Measurements from ENCODE around the gene ADAMTS14.
"Not testable (repeated sequence)": the region's sequence is repeated elsewhere in the genome, so short reads cannot be mapped to it uniquely, and the experiment has no call there.

ADAMTS14 gene

GRCh38 chr10:70753026-70753663 is 80.8 kb downstream of the ADAMTS14 start:
- no peak for DNase-seq

GRCh38 chr10:70753841-70754621 is 81.7 kb downstream of the ADAMTS14 start:
- DNase-seq, result no peak

- no peak for DNase-seq
These were observed 84.5 kb downstream of the ADAMTS14 start for GRCh38 chr10:70756700-70757360.

GRCh38 chr10:70757856-70758255 is 85.5 kb downstream of the ADAMTS14 start:
- no peak for DNase-seq

- peak in 1 of 2 experiments; percentile 54 for DNase-seq
These were observed 86.6 kb downstream of the ADAMTS14 start for GRCh38 chr10:70758757-70759514.

- no peak for DNase-seq
These were observed 87.5 kb downstream of the ADAMTS14 start for GRCh38 chr10:70759781-70760180.

- DNase-seq, result no peak
These were observed 88.0 kb downstream of the ADAMTS14 start for GRCh38 chr10:70760271-70760787.

GRCh38 chr10:70761031-70761601 is 88.8 kb downstream of the ADAMTS14 start:
- no peak for DNase-seq

- DNase-seq, result no peak
These were observed 89.5 kb downstream of the ADAMTS14 start for GRCh38 chr10:70761727-70762350.

- DNase-seq, result no peak
These were observed 90.3 kb downstream of the ADAMTS14 start for GRCh38 chr10:70762441-70763175.

GRCh38 chr10:70763567-70763966 is 91.3 kb downstream of the ADAMTS14 start:
- DNase-seq, result no peak

- no peak for DNase-seq
These were observed 93.7 kb downstream of the ADAMTS14 start for GRCh38 chr10:70765794-70766594.

- not testable (repeated sequence) for DNase-seq
These were observed 95.8 kb downstream of the ADAMTS14 start for GRCh38 chr10:70768026-70768685.

- DNase-seq, result no peak
These were observed 96.8 kb downstream of the ADAMTS14 start for GRCh38 chr10:70769121-70769520.

- no peak for DNase-seq
These were observed 97.7 kb downstream of the ADAMTS14 start for GRCh38 chr10:70770001-70770400.

GRCh38 chr10:70770516-70770915 is 98.2 kb downstream of the ADAMTS14 start:
- not testable (repeated sequence) for DNase-seq

GRCh38 chr10:70771311-70772194 is 99.2 kb downstream of the ADAMTS14 start:
- DNase-seq, result no peak

GRCh38 chr10:70772627-70773026 is 100.3 kb downstream of the ADAMTS14 start:
- no peak for DNase-seq

GRCh38 chr10:70773461-70773860 is 101.2 kb downstream of the ADAMTS14 start:
- no peak for DNase-seq

Data from cerebellar nuclear complex (tissue), 1 donor.